Measurements from ENCODE around the gene DHX16.

DNA sequence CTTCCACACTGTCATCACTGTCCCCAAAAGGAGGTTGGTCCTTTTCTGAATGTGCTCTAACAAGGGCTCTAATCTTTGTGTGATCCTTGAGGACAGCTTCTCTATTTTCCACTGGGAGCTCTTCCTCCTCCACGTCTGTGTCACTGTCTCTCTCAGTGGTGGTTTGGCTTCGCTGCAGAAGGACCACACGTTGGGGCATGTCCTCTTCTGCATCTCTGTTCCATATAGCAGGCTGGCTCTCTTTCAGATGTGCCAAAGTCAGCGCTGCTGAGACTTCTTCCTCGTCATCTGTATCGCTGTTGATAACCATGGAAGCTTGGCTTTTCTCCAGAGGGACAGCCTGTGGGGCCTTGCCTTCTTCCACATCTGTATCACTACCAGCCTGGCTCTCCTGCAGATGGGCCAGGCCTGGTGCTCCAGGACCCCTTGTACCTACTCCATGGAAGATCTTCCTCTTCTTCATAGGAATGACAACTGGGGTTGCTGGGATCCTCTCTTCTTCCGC lies 39.7 kb upstream of the DHX16 start:
- TF ChIP-seq JUND (IDR thresholded peaks at IDR 0.05; ENCODE audit: low read length) = no peak
- TF ChIP-seq, protein P1, sequence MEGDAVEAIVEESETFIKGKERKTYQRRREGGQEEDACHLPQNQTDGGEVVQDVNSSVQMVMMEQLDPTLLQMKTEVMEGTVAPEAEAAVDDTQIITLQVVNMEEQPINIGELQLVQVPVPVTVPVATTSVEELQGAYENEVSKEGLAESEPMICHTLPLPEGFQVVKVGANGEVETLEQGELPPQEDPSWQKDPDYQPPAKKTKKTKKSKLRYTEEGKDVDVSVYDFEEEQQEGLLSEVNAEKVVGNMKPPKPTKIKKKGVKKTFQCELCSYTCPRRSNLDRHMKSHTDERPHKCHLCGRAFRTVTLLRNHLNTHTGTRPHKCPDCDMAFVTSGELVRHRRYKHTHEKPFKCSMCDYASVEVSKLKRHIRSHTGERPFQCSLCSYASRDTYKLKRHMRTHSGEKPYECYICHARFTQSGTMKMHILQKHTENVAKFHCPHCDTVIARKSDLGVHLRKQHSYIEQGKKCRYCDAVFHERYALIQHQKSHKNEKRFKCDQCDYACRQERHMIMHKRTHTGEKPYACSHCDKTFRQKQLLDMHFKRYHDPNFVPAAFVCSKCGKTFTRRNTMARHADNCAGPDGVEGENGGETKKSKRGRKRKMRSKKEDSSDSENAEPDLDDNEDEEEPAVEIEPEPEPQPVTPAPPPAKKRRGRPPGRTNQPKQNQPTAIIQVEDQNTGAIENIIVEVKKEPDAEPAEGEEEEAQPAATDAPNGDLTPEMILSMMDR (IDR thresholded peaks at IDR 0.05; ENCODE audit: control extremely low read depth in 1 of 3, insufficient read depth in 1 of 3, low read depth in 1 of 3, low read length in 3 of 3) = no peak
- no peak for TF ChIP-seq EZH2 (IDR thresholded peaks at IDR 0.05; ENCODE audit: low read depth, low read length, severe bottlenecking)
- TF ChIP-seq TAF1 (IDR thresholded peaks at IDR 0.05; ENCODE audit: low read depth, low read length) = no peak
- no peak for TF ChIP-seq KDM1A (IDR thresholded peaks at IDR 0.05; ENCODE audit: borderline replicate concordance, low read length)
- TF ChIP-seq POLR2AphosphoS5 (IDR thresholded peaks at IDR 0.05; ENCODE audit: low read depth, low read length) = no peak
- no peak for TF ChIP-seq SIRT6 (IDR thresholded peaks at IDR 0.05; ENCODE audit: low read length)
- no peak for TF ChIP-seq RNF2 (IDR thresholded peaks at IDR 0.05; ENCODE audit: borderline replicate concordance, low read depth, low read length, missing control alignments, poor library complexity, severe bottlenecking)
- TF ChIP-seq POLR2A (IDR thresholded peaks at IDR 0.05; ENCODE audit: control extremely low read depth in 1 of 2, low read depth in 2 of 2, low read length in 2 of 2) = no peak
- TF ChIP-seq, protein P2, sequence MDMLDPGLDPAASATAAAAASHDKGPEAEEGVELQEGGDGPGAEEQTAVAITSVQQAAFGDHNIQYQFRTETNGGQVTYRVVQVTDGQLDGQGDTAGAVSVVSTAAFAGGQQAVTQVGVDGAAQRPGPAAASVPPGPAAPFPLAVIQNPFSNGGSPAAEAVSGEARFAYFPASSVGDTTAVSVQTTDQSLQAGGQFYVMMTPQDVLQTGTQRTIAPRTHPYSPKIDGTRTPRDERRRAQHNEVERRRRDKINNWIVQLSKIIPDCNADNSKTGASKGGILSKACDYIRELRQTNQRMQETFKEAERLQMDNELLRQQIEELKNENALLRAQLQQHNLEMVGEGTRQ (IDR thresholded peaks at IDR 0.05; ENCODE audit: low read length) = no peak
- no peak for TF ChIP-seq EP300 (IDR thresholded peaks at IDR 0.05; ENCODE audit: borderline replicate concordance in 1 of 2, low read depth in 2 of 2, low read length in 2 of 2)
- TF ChIP-seq GTF2F1 (IDR thresholded peaks at IDR 0.05; ENCODE audit: borderline replicate concordance, low read depth, low read length) = no peak

Data from H1 (cell line).